ENCODE results near the gene RPTN.
"Not testable (repeated sequence)": the region's sequence is repeated elsewhere in the genome, so short reads cannot be mapped to it uniquely, and the experiment has no call there.

Gene RPTN

GRCh38 chr1:152164517-152165136 lies 5.6 kb upstream of the RPTN start:
- DNase-seq (ENCODE audit: low read depth) = peak; percentile 23

GRCh38 chr1:152162792-152163463 lies 3.9 kb upstream of the RPTN start:
- peak; percentile 97 for DNase-seq (ENCODE audit: low read depth)

GRCh38 chr1:152160576-152160975 lies 1.5 kb upstream of the RPTN start:
- no peak for DNase-seq (ENCODE audit: low read depth)

- no peak for DNase-seq (ENCODE audit: low read depth)
Measured at GRCh38 chr1:152153996-152154395, 5.0 kb downstream of the RPTN start.

GRCh38 chr1:152151646-152152045 lies 7.4 kb downstream of the RPTN start:
- no peak for DNase-seq (ENCODE audit: low read depth)

- DNase-seq (ENCODE audit: low read depth) = no peak
Measured at GRCh38 chr1:152148981-152149380, 10.0 kb downstream of the RPTN start.

GRCh38 chr1:152148051-152148450 lies 11.0 kb downstream of the RPTN start:
- no peak for DNase-seq (ENCODE audit: low read depth)

GRCh38 chr1:152145769-152146168 lies 13.3 kb downstream of the RPTN start:
- no peak for DNase-seq (ENCODE audit: low read depth)

GRCh38 chr1:152144674-152145183 lies 14.3 kb downstream of the RPTN start:
- DNase-seq (ENCODE audit: low read depth) = not testable (repeated sequence)

GRCh38 chr1:152143150-152143887 lies 15.7 kb downstream of the RPTN start:
- no peak for DNase-seq (ENCODE audit: low read depth)

- peak; percentile 55 for DNase-seq (ENCODE audit: low read depth)
Measured at GRCh38 chr1:152141971-152142584, 16.9 kb downstream of the RPTN start.

- DNase-seq (ENCODE audit: low read depth) = no peak
Measured at GRCh38 chr1:152137215-152137614, 21.8 kb downstream of the RPTN start.

GRCh38 chr1:152130186-152130585 lies 28.8 kb downstream of the RPTN start:
- no peak for DNase-seq (ENCODE audit: low read depth)

- DNase-seq (ENCODE audit: low read depth) = no peak
Measured at GRCh38 chr1:152127673-152128072, 31.4 kb downstream of the RPTN start.

GRCh38 chr1:152125834-152126443 lies 33.1 kb downstream of the RPTN start:
- no peak for DNase-seq (ENCODE audit: low read depth)

- no peak for DNase-seq (ENCODE audit: low read depth)
Measured at GRCh38 chr1:152118915-152119314, 40.1 kb downstream of the RPTN start.

- DNase-seq (ENCODE audit: low read depth) = no peak
Measured at GRCh38 chr1:152115344-152115743, 43.7 kb downstream of the RPTN start, which contains the start of gene TCHH. Gene TCHH (minus strand): TSS chr1:152115444. CDS start chr1:152114080, 1,364 bp downstream.

GRCh38 chr1:152112885-152113432 lies 46.1 kb downstream of the RPTN start:
- DNase-seq (ENCODE audit: low read depth) = no peak

GRCh38 chr1:152112101-152112884 lies 46.7 kb downstream of the RPTN start:
- DNase-seq (ENCODE audit: low read depth) = no peak

- DNase-seq (ENCODE audit: low read depth) = peak; percentile 11
Measured at GRCh38 chr1:152111515-152111968, 47.5 kb downstream of the RPTN start.
